Activated CD4-positive, alpha-beta T cell treated with anti-CD3 and anti-CD28 coated beads, Interleukin-2, amount 50 U/mL, for 1 hour (primary cell): ENCODE data around the gene ADAMTSL5.
A peak's percentile ranks its signal among the peaks of the same experiment; 100 is the strongest.
"Not testable (repeated sequence)": the region's sequence is repeated elsewhere in the genome, so short reads cannot be mapped to it uniquely, and the experiment has no call there.

ENCODE experiments used
- DNase-seq: peaks from one replicate; pipeline ENCODE4 v3.0.0-alpha.2; 2020

Gene ADAMTSL5

GRCh38 chr19:1512671-1513498 lies at the start of gene ADAMTSL5:
Gene ADAMTSL5 (minus strand): TSS chr19:1513019. CDS start chr19:1510943, 2,076 bp downstream.
- peak; percentile 54 for DNase-seq

- DNase-seq = no peak
These were observed 48.5 kb upstream of the ADAMTSL5 start for GRCh38 chr19:1561236-1561842.

- no peak for DNase-seq
These were observed 47.6 kb upstream of the ADAMTSL5 start for GRCh38 chr19:1560286-1560882.

- no peak for DNase-seq
These were observed 45.7 kb upstream of the ADAMTSL5 start for GRCh38 chr19:1558552-1558951.

- no peak for DNase-seq
These were observed 43.7 kb upstream of the ADAMTSL5 start for GRCh38 chr19:1556390-1557070.

GRCh38 chr19:1555487-1556389 lies 42.9 kb upstream of the ADAMTSL5 start:
- DNase-seq = no peak

GRCh38 chr19:1554968-1555367 lies 42.1 kb upstream of the ADAMTSL5 start:
- no peak for DNase-seq

- DNase-seq = no peak
These were observed 40.6 kb upstream of the ADAMTSL5 start for GRCh38 chr19:1553415-1553814.

GRCh38 chr19:1551068-1552040 lies 38.5 kb upstream of the ADAMTSL5 start:
- DNase-seq = no peak

GRCh38 chr19:1549332-1549945 lies 36.6 kb upstream of the ADAMTSL5 start:
- no peak for DNase-seq

- DNase-seq = no peak
These were observed 27.6 kb upstream of the ADAMTSL5 start for GRCh38 chr19:1540365-1540925.

GRCh38 chr19:1539749-1540148 lies 26.9 kb upstream of the ADAMTSL5 start:
- DNase-seq = not testable (repeated sequence)

- no peak for DNase-seq
These were observed 26.2 kb upstream of the ADAMTSL5 start for GRCh38 chr19:1538978-1539377.

GRCh38 chr19:1535699-1536098 lies 22.9 kb upstream of the ADAMTSL5 start:
- DNase-seq = not testable (repeated sequence)

GRCh38 chr19:1534972-1535371 lies 22.2 kb upstream of the ADAMTSL5 start:
- DNase-seq = no peak

- no peak for DNase-seq
These were observed 20.8 kb upstream of the ADAMTSL5 start for GRCh38 chr19:1533510-1534150.

GRCh38 chr19:1532003-1532402 lies 19.2 kb upstream of the ADAMTSL5 start:
- no peak for DNase-seq

- no peak for DNase-seq
These were observed 18.8 kb upstream of the ADAMTSL5 start for GRCh38 chr19:1531587-1531986.

GRCh38 chr19:1530856-1531255 lies 18.0 kb upstream of the ADAMTSL5 start:
- DNase-seq = not testable (repeated sequence)

- DNase-seq = no peak
These were observed 16.6 kb upstream of the ADAMTSL5 start for GRCh38 chr19:1529430-1529816.
